GM12872 (cell line): Measurements from ENCODE around the gene UMODL1.

Experiments
- TF ChIP-seq, protein P1 (sequence below): IDR thresholded peaks from 3 replicates; pipeline ENCODE4 v1.5.1; 2011; ENCODE audit warnings: low read depth, mild to moderate bottlenecking, low read length, moderate library complexity; ENCODE audit not compliant: insufficient read depth

The UMODL1 gene

DNA sequence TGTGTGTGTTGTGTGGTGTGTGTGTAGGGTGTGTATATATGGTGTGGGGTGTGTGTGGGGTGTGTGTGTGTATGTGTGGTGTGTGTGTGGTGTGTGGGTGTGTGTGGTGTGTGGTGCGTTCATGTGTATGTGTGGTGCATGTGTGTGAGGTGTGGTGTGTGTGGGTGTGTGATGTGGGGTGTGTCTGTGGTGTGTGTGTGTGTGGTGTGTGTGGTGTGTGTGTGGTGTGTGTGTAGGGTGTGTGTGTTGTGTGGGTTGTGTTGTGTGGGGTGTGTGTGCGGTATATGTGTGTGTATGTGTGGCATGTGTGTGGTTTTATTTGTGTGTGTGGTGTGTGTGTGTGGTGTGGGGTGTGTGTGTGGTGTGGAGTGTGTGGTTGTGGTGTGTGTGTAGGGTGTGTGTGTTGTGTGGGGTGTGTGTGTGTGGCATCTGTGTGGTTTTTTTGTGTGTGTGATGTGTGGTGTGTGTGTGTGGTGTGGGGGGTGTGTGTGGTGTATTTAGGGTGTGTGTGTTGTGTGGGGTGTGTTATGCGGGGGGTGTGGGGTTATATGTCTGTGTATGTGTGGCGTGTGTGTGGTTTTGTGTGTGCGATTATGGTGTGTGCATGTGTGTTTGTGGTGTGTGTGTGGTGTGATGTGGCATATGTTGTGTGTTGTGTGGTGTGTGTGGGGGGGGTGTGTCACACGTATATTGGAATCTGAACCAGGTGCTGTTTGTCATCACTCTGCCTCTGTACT is 43.9 kb upstream of the UMODL1 start:
- TF ChIP-seq, protein P1, sequence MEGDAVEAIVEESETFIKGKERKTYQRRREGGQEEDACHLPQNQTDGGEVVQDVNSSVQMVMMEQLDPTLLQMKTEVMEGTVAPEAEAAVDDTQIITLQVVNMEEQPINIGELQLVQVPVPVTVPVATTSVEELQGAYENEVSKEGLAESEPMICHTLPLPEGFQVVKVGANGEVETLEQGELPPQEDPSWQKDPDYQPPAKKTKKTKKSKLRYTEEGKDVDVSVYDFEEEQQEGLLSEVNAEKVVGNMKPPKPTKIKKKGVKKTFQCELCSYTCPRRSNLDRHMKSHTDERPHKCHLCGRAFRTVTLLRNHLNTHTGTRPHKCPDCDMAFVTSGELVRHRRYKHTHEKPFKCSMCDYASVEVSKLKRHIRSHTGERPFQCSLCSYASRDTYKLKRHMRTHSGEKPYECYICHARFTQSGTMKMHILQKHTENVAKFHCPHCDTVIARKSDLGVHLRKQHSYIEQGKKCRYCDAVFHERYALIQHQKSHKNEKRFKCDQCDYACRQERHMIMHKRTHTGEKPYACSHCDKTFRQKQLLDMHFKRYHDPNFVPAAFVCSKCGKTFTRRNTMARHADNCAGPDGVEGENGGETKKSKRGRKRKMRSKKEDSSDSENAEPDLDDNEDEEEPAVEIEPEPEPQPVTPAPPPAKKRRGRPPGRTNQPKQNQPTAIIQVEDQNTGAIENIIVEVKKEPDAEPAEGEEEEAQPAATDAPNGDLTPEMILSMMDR, result no peak

GRCh38 chr21:42027822-42028765 is 43.0 kb upstream of the UMODL1 start:
- TF ChIP-seq, protein P1, result no peak

GRCh38 chr21:42028766-42029425 is 42.2 kb upstream of the UMODL1 start:
- TF ChIP-seq, protein P1, result no peak

GRCh38 chr21:42030311-42030710 is 40.8 kb upstream of the UMODL1 start:
- TF ChIP-seq, protein P1, result no peak

GRCh38 chr21:42031241-42031640 is 39.9 kb upstream of the UMODL1 start:
- TF ChIP-seq, protein P1, result no peak

DNA sequence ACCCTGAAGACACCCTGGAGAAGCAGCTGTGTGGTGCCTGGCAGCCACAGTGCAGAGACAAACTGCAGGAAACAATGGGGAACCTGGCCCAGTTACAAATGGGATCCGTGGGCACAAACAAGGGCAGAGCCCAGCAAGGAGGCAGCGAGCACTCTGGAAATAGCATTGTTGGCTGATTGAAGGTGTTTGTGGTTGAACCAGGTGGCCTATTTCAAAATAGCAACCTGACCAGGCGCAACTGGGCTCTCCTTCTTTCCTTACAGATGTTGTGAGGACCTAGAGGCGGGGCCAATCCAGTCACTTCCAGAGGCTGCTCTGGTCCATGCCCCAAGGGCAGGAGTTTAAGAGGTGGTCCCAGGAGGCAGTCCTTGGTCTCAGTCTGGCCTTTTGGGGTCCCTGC is 39.3 kb upstream of the UMODL1 start:
- TF ChIP-seq, protein P1, result no peak

- TF ChIP-seq, protein P1, result no peak
Observed at GRCh38 chr21:42032266-42032665, 38.9 kb upstream of the UMODL1 start.
